ENCODE measurements around the gene KCNN1.
"Not testable (repeated sequence)": the region's sequence is repeated elsewhere in the genome, so short reads cannot be mapped to it uniquely, and the experiment has no call there.

The KCNN1 gene

DNA sequence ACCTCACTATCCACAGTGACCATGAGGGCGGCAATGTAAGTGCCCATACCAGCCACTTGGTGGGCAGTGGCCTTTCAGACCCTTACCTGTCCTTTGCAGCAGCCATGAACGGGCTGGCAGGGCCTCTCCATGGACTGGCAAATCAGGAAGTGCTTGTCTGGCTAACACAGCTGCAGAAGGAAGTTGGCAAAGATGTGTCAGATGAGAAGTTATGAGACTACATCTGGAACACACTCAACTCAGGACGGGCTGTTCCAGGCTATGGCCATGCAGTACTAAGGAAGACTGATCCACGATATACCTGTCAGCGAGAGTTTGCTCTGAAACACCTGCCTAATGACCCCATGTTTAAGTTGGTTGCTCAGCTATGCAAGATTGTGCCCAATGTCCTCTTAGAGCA is 64.5 kb downstream of the KCNN1 start:
- not testable (repeated sequence) for DNase-seq (ENCODE audit: low spot score)

DNA sequence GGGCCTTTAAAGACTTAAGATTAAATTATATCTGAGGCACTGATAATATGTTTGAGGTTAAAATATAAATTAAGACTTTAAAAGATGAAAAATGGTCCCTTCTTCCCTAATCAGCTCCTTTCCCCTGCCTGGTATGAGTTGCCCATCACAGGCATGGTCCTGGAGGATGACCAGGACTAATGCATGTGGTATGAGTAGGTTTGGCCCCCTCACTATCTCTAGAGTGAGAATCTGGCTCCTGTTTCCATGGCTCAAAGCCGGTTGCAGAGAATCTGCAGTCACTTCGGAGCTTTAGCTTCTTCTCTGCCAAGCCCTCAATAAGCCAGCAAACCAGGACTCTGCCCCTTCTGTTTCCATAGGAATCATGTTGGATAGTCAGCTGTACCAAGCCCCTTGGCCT is 65.2 kb downstream of the KCNN1 start:
- DNase-seq (ENCODE audit: low spot score) = not testable (repeated sequence)

DNA sequence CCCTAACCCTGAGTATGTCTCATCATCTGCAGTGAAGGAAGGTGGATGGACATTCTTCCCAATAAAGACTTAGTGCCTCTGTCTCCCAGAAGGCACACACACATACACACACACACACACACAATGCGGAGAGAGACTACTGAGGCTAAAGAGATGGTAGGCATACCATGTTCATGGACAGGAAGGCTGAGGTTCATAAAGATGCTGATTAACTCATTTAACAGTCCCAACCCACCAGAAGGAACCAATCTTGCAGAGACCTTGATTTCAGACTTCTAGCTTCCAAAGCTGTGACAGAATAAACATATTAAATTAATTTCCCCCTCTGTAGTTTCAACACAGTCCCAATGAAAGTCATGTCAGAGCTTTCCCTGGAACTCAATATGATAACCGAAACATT is 74.1 kb downstream of the KCNN1 start:
- DNase-seq (ENCODE audit: low spot score) = no peak

GRCh38 chr19:18043676-18044075 is 76.8 kb downstream of the KCNN1 start:
- no peak for DNase-seq (ENCODE audit: low spot score)

- DNase-seq (ENCODE audit: low spot score) = peak; percentile 59
Observed at GRCh38 chr19:18044825-18045304, 78.0 kb downstream of the KCNN1 start.

DNA sequence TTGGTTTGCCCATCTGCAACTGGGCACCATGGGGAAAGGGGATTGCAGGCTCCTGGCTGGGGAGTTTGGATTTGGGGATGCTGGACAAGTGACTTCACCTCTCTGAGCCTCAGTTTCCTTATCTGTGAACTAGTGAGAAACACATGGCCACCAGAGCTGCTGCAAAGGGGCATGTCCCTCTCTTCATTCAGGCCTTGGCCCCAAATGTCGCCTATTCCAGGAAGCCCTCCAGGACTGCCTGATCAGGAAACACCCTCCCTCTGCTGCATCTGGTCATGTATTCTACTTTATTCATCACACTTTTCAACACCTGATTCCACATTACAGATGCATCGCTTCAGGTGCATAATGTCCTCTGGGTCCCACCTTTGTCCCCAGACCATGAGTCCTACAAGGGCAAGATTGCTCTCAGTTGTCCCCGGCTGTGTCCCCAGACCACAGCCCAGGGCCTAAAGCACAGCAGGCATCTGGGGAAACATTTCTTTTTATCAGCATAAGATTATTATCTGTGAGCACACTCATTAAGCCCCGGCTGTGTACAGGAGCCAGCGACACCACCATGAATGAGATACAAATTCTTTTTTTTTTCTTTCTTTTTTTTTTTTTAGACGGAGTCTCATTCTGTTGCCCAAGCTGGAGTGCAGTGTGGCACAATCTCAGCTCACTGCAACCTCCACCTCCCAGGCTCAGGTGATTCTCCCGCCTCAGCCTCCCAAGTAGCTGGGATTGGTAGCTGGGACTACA is 78.6 kb downstream of the KCNN1 start:
- no peak for DNase-seq (ENCODE audit: low spot score)

- DNase-seq (ENCODE audit: low spot score) = peak; percentile 36
Observed at GRCh38 chr19:18046059-18046718, 79.3 kb downstream of the KCNN1 start.

DNA sequence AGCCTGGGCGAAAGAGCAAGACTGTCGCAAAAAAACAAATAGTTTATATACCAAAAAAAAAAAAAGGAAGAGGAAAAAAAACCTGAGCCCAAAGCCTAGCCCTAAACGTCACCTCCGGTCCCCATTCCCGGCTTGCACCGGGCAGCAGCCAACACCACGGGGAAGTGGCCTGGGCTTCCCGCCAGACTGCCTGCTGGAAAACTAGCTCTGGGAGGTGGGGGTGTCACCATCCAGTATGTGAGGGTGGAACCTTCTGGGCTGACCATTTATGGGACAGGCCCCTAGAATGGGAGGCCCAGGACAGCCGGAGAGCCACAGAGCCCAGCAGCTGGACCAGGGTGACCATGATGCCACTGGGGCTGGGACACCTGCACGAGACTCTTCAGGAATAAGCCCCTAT is 82.5 kb downstream of the KCNN1 start:
- no peak for DNase-seq (ENCODE audit: low spot score)
